Measurements from ENCODE around the gene HOXA13.

HOXA13 gene

GRCh38 chr7:27168265-27168947 is 31.5 kb downstream of the HOXA13 start (continued):
- TF ChIP-seq SCRT1 (tag by site-specific recombination; IDR thresholded peaks at IDR 0.05; ENCODE audit: borderline replicate concordance) (no peak), ZNF23 (tag by site-specific recombination; IDR thresholded peaks at IDR 0.05; ENCODE audit: borderline replicate concordance) (no peak), ZNF530 (tag by site-specific recombination; IDR thresholded peaks at IDR 0.05; ENCODE audit: low read depth) (no peak), MZF1 (tag by site-specific recombination; IDR thresholded peaks at IDR 0.05; ENCODE audit: borderline replicate concordance) (no peak), ZSCAN23 (tag by site-specific recombination; IDR thresholded peaks at IDR 0.05) (peak; percentile 18; the same call in 1 of the 2 replicates), ZNF792 (tag by site-specific recombination; IDR thresholded peaks at IDR 0.05) (no peak), ZBTB7A (tag by site-specific recombination; IDR thresholded peaks at IDR 0.05; ENCODE audit: low read depth) (no peak), ZNF514 (tag by site-specific recombination; IDR thresholded peaks at IDR 0.05) (no peak), PRDM1 (tag by site-specific recombination; IDR thresholded peaks at IDR 0.05) (peak; percentile 86), ZNF560 (tag by site-specific recombination; IDR thresholded peaks at IDR 0.05; ENCODE audit: borderline replicate concordance) (no peak), ZEB2 (tag by site-specific recombination; IDR thresholded peaks at IDR 0.05) (no peak), ZNF354C (tag by site-specific recombination; IDR thresholded peaks at IDR 0.05; ENCODE audit: borderline replicate concordance, low read depth) (no peak), ZNF394 (tag by site-specific recombination; IDR thresholded peaks at IDR 0.05; ENCODE audit: borderline replicate concordance) (no peak), ZNF561 (tag by site-specific recombination; IDR thresholded peaks at IDR 0.05; ENCODE audit: borderline replicate concordance) (no peak), GLIS2 (tag by site-specific recombination; IDR thresholded peaks at IDR 0.05) (peak; percentile 72), ZFP41 (tag by site-specific recombination; IDR thresholded peaks at IDR 0.05; ENCODE audit: borderline replicate concordance) (no peak), ZNF521 (tag by site-specific recombination; IDR thresholded peaks at IDR 0.05) (no peak), KLF8 (tag by site-specific recombination; IDR thresholded peaks at IDR 0.05) (no peak), ZNF449 (tag by site-specific recombination; IDR thresholded peaks at IDR 0.05) (0 out of 2 replicates have a peak, but pooled peaks have one; percentile 12), ZNF19 (tag by site-specific recombination; IDR thresholded peaks at IDR 0.05; ENCODE audit: low read depth) (no peak), ZNF341 (tag by site-specific recombination; IDR thresholded peaks at IDR 0.05; ENCODE audit: low read depth) (peak; percentile 55; the same call in 1 of the 2 replicates), ZBTB11 (tag by site-specific recombination; conservative IDR thresholded peaks at IDR 0.05; ENCODE audit: low read depth) (0 out of 2 replicates have a peak, but pooled peaks have one; percentile 33), ZNF843 (tag by site-specific recombination; IDR thresholded peaks at IDR 0.05) (no peak), CTCF (tag by site-specific recombination; IDR thresholded peaks at IDR 0.05) (peak; percentile 23; the same call in 1 of the 2 replicates), ZNF776 (tag by site-specific recombination; IDR thresholded peaks at IDR 0.05; ENCODE audit: borderline replicate concordance) (no peak), ZNF707 (tag by site-specific recombination; IDR thresholded peaks at IDR 0.05) (no peak), ZSCAN30 (tag by site-specific recombination; IDR thresholded peaks at IDR 0.05) (no peak), ZNF366 (tag by site-specific recombination; conservative IDR thresholded peaks at IDR 0.05) (peak; percentile 99), ZNF426 (tag by site-specific recombination; IDR thresholded peaks at IDR 0.05) (peak; percentile 13; the same call in 1 of the 2 replicates), ZNF585B (tag by site-specific recombination; IDR thresholded peaks at IDR 0.05) (no peak), BCL6B (tag by site-specific recombination; IDR thresholded peaks at IDR 0.05) (no peak), ZNF10 (tag by site-specific recombination; IDR thresholded peaks at IDR 0.05) (no peak)
